Stimulated activated CD8-positive, alpha-beta memory T cell treated with anti-CD3 and anti-CD28 coated beads, Interleukin-15, amount 100 ng/mL, for 4 hours (primary cell): Measurements from ENCODE around the gene CBLB.

Source experiments
- DNase-seq, 2 donors: peaks; one replicate each; pipeline ENCODE4 v3.0.0-alpha.2; 2020; ENCODE audit warnings: low read depth in 2 of 2

CBLB gene

DNA sequence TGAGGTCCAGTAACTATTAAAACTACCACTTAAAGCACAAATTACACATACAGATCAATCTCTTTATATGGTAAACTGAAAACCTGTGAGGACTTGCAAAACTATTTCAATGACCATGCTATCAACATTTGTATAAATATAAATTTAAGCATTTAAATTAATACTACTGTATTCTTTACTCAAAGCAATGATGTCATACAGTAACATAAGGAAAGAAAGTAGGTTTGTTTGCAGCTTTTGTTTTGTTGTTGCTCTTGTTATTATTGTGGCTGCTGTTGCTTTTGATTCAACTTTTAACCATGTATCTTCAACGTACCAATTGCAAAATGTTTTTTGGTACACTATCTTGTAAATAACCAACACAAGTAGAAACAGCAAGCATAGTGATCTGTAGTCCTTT is 22.0 kb downstream of the CBLB start:
- DNase-seq = no peak

DNA sequence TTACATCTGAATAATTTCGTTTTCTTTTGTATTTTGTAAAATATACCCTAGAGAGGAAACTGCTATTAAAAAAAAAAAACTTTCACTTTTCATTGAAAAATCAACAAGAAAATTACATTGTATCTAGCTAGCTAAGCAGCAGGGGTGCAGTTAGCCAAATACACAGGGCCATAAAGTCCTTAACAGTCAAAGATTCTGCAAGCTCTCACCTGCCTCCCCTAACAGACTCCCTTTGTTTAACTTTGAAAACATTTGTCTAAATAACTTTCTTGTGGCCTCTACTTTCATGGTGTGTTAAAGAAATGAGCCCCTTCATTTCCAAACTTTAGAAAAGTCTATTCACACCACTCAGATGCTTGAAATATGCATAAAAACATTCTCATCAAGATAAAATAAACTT is 23.3 kb downstream of the CBLB start:
- no peak for DNase-seq

DNA sequence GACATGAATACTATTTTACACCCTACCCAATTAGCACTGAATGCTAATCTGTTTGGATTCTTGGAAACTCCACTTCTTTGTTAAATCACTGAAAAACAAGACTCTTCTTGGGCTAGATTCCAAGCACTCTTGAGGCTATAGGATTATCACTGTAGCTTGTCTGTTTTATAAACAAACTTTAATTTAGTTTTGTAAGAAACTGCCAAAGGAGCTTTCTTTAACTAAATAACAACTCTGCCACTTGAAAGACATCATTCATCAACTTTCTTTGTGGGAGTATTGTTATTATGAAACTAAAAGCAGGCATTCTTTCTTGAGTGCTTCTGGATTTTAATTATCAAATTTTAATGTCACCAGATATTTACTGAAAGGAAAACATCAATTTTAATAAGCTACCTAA is 24.1 kb downstream of the CBLB start:
- no peak for DNase-seq

GRCh38 chr3:105843994-105844393 is 24.8 kb downstream of the CBLB start:
- DNase-seq = no peak

DNA sequence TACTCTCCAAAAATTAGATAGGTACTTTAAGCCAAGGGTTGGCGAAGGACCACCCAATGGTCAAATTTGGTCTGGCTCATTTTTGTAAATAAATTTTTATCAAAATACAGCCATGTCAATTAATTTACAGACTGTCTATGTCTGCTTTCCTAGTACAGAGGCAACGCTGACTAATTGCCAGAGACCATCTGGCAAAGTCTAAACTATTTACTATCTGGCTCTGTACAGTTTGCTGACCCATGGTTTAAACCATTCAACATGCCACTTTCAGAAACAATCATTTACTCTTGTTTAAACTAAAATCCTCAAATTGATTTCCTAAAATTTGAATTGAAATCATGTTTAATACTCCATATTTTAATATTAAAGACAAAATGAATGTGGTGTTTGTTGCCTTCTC is 25.9 kb downstream of the CBLB start:
- no peak for DNase-seq

DNA sequence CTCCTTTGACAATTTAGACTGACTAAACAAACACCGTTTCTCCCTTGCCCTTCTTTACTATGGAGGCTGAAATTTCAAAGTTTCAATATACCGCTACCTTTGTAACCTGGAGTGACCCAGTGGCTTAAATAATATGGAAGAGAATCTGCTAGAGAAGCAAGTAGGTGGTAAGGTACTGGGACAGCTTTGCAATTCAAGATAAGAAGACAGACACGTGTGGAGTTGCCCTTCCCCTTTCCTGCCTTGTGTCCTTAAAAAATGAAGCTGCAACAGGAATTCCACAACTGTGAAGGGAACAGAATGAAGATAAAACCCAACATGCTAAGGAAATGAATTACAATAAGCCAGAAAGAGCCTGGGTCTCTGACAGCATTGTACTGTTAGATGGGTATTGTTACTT is 26.4 kb downstream of the CBLB start:
- no peak for DNase-seq

DNA sequence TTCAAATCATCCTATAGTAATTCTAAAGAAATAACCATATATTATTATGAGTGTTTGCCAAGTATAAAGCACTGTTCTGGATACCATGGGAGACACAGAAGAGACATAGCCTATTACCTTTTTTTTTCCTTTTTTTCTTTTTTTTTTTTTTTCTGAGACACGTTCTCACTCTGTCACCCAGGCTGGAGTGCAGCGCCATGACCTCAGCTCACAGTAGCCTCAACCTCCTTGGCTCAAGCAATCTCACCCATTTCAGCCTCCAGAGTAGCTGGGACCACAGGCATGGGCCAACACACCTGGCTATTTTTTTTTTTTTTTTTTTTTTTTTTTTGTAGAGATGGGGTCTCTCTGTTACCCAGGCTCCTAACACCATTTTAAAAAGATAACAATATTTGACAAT is 30.9 kb downstream of the CBLB start:
- DNase-seq = no peak

DNA sequence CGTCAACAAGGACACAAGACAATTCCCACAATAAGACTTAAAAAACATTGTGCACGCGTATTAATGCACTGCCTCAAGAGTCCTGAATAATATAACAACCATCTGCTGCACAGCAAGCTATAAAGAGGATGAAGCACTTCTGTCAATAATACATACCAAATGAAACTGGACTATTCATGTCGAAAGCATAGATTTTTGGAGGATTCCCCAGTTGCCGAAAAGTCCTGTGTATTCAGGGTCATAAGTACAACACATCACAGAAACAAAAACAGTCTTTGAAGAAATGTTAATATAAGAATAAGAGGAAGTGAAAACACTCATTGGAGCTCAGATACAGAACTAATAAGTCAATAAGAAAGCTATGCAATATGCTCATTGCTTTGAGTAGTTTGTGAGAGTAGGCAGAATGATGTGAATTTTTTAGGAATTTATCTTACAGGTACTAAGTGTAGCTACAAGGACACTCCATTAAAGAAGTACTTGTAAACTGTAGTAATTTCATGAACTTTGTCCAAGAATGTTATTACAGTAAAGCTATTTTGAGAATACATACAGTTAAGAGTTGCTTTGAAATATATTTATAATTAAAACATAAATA is 31.6 kb downstream of the CBLB start:
- no peak for DNase-seq

DNA sequence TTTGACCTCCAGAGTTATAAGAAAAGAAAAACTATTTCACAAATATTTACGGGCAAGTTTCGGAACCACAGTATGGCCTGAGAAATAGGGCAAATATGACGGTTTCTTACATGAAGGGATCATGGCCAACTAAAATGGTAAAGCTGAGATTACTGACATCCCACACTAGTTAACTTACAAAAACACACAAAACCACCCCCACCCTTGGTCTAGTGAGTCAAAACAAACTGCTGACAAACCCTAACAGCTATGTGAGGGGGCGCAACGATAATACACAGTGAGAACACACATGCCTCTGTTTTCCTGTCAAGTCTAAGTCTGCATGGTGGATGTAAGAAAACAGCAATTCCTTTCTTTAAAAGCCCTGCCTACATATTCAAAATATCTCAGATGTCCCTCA is 32.3 kb downstream of the CBLB start:
- DNase-seq = no peak

GRCh38 chr3:105835606-105836005 is 33.2 kb downstream of the CBLB start:
- DNase-seq = no peak

- DNase-seq = no peak
These were observed 34.0 kb downstream of the CBLB start for GRCh38 chr3:105834768-105835167.

DNA sequence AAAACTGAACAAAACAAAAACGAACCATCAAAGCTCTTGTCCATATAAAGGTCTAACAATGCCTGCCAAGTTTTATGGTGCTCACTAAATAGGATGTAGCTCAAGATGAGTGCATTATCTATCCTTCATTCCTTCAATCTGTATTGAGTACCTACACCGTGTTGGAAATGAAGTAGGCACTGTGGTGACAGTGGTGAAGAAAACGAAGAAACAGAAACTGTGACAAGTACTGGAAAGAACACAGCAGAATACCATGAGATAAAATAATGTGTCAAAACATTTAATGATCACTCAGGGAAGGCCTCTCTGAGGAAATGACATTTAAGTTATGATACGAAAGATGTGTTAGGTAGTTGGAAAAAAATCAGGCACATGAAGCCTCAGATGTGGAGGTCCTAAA is 36.2 kb downstream of the CBLB start:
- no peak for DNase-seq

DNA sequence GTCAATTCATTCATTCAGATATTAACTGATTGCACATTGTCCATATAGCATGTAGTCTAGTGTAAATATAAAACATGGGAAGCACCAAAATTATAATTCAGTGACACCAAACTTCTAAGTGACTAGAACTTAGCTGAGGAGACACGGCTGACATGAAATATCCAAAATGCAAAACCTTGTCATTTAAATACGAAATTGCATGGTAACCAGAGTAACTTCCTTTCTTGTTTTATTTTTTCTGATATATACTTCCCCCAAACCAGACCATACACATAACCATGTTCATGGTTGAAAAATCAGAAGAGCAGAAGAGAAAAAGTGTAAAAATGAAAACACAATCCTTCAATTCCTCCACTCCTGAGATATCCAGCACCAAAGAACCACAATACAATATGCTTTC is 38.0 kb downstream of the CBLB start:
- no peak for DNase-seq

DNA sequence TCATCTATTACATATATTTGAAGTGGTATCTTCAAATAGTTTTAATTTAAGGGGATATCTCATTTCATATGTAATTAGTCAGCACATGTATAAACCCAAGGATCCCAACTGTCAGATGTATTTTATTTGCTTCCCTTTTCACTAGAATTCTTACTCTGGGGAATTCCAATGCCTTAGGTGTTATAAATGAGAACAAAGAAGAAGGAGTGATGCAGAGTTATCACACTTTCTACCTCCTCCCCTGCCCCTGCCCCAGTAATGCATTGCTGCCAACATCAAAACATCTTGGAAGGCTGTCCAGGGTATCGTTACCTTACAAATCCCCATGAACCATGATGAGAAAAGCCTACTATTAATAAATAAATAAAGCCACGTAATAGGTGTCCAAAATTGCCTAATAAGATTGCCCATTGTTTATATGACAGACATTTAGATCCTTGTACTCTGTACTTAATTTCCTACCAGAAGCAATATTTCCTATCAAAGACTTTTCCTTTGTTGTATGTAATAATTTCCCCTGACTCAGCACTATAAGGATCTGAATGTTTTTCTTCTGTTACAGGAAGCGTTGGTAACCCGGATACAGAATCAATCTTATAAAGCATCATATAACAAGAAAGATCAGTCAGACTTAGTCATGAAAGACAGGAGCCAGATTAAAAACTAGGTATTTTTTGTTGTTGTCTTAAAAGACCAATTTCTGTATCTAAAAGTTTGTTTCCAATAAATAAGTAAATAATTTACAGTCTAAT is 38.8 kb downstream of the CBLB start:
- DNase-seq = no peak

- no peak for DNase-seq
These were observed 39.6 kb downstream of the CBLB start for GRCh38 chr3:105829229-105829628.

DNA sequence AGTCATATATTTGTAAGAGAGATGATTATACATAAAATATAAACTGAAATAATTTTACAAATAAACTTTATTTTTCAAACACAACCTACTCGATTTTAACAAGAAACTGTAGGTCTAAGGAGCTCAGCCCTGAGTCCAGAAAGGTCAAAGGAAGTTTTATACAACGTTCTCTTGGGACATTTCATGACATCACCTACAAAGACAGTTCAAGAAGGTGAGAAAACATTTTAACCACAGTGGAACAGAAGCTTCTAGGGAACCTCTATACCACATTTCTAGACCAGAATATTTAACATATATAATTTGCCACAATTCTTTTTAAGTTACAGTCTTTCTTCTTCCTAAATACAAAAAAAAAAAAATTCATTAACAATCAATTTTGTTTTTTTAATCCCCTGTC is 40.1 kb downstream of the CBLB start:
- DNase-seq = no peak

- DNase-seq = no peak
These were observed 40.9 kb downstream of the CBLB start for GRCh38 chr3:105827959-105828358.

DNA sequence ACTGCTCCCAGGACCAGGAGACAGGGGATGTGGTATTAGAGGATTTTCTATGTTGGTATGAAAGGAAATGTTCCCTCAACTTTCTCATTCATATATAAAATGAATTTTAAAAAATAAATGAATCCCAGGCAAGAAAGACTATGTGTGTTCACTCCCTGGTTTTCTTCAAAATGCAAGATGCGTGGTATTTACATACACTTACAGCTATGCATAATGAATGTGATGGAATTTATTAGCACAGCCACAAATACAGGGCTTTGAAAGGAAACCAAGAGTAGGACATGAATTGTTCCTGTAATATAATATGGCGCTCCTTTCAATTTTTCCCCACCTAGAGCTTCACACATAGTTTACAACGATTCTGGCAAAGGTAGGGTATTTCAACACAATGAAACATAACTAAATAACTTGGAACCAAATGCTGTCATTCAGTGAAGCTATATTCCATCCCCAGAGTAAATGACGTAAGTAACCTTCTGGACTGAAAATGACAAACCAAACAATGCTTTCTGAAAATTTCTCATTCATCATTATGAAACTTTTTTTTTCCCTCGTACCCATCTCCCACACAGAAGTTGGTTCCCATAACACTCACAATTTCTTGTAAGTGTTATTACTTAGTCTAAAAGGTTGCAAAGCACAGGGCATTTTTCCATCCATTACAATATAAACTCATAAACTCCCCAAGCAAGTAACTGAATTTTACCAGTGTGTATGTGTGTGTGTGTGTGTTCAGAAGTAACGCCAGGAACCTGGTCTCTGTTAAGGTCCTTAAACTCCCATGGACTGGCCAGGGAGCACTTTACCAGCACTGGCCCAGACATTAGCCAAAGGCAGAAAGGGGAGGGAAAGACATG is 41.8 kb downstream of the CBLB start:
- DNase-seq = no peak

DNA sequence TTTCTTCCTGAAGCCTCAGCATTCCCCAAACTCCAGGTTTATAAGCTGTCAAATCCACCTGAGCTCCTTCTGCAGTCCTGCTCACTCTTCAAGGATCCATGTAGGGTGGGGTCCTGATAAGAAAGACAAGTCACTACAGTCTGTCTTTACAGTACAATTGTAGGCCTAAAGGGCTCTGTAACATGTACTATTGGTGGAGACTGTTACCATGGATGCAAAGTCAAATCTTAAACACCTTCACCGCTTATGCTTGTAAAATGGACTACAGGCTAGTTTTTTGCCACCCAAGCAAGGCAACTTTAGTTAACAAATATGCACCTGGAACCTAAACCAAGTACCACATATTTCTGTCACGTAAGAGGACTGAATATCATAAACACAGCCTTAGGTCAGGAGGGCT is 44.7 kb downstream of the CBLB start:
- no peak for DNase-seq

DNA sequence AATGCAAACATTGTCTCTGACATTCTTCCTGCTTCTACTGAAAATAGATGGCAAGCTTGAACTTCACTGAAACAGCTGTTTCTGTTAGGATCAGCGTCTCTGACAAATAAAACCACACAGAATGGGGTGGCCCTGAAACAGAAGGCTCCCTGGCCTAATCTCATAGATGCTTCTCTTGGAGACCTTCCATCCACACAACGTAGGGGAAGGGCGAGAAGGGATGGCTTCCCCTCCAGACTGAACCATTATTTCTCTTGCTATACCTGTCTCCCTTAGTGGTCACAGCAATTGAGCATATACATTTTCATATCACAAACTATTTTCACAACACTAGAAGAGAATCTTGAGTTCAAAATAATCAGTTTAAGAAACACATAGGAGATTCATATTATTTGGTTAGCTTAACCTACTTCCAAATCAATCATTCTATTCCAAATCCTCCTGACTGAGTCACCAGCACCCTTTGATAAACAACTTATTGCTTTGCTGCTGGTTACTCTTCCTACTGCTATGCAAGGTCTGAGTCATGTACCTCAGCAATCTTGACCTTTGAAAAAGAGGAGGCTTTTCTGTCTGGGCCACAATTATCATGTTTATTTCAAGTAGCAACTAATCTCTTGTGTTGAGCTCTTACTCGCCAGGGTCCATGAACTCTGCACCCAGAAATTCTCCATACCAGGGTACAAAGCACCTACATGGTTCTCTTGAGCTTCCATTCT is 45.5 kb downstream of the CBLB start:
- DNase-seq = no peak

- DNase-seq = no peak
These were observed 46.4 kb downstream of the CBLB start for GRCh38 chr3:105822171-105823123.
